ENCODE data around the gene MVB12B.
A peak's percentile ranks its signal among the peaks of the same experiment; 100 is the strongest.

Gene MVB12B

DNA sequence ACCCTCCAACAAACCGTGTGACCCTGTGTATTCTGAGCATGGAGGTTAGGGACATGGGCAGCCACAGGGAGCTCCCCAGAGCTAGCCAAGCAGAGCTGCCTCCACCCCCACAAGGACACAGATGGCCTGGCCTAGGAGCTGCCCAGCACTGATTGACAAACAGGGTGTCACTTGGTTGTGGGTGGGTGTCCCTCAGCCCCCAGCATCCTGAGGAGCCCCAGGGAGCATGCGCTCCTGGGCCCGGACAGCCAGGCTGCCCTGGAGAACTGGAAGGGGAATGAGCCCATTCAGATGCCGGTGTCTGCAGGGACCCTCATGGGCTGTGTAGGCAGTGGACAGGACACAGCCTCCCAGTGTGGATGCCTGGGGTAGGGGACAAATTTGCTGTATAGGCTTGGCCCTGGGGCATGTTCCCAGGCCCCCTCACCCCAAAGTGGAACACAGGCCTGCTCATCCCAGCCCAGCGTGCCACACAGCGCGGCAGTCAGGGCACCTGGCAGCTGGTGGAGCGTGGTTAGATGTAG is 162.3 kb downstream of the MVB12B start:
- H2BK120ac ChIP-seq (ENCODE audit: low read depth, low read length), result no peak overlapping the region
- no peaks in the 10 kb centered on the region for H3K27me3 ChIP-seq (ENCODE audit: control insufficient read depth in 3 of 3, insufficient read depth in 3 of 3, low read depth in 1 of 3, low read length in 3 of 3)
- H3K14ac ChIP-seq (ENCODE audit: low read length), result no peak overlapping the region
- no peak overlapping the region for H4K91ac ChIP-seq (ENCODE audit: low read depth, low read length, poor library complexity)
- H3K4ac ChIP-seq (ENCODE audit: low read length), result no peak overlapping the region
- no peak overlapping the region for H3K23ac ChIP-seq (ENCODE audit: low read depth, low read length, poor library complexity)
- H3K9me3 ChIP-seq (replicated peaks in 1 of 2; ENCODE audit: control insufficient read depth in 2 of 2, insufficient read depth in 1 of 2, low read depth in 1 of 2, low read length in 2 of 2), result no peaks in the 10 kb centered on the region
- no peak overlapping the region for H2BK5ac ChIP-seq (ENCODE audit: low read length)
- H2BK15ac ChIP-seq (ENCODE audit: low read length), result no peak overlapping the region
- peaks cover 5 to 8% of the 10 kb centered on the region in 2 donors for H3K36me3 ChIP-seq (replicated peaks in 1 of 2; ENCODE audit: control insufficient read depth in 2 of 2, insufficient read depth in 2 of 2, low read length in 2 of 2)
- H3K4me2 ChIP-seq (ENCODE audit: insufficient read depth, low read length, poor library complexity, severe bottlenecking), result no peak overlapping the region
- no peak overlapping the region for H3K4me3 ChIP-seq (ENCODE audit: low read length in 2 of 2)
- no peak for DNase-seq (ENCODE audit: low spot score)
- no peak overlapping the region for H2AFZ ChIP-seq (ENCODE audit: low read length)
- peaks cover 0 to 5% of the 10 kb centered on the region in 2 donors for H3K4me1 ChIP-seq (ENCODE audit: control insufficient read depth in 2 of 2, insufficient read depth in 1 of 2, low read depth in 1 of 2, low read length in 2 of 2)
- H2BK12ac ChIP-seq (ENCODE audit: low read length), result no peak overlapping the region
- H3K79me1 ChIP-seq (ENCODE audit: low read depth, low read length), result no peaks in the 10 kb centered on the region
- H3K27ac ChIP-seq (replicated peaks; ENCODE audit: low read length), result no peak overlapping the region
- no peak overlapping the region for H4K8ac ChIP-seq (ENCODE audit: low read depth, low read length)
- H3K18ac ChIP-seq (ENCODE audit: low read length), result peak overlapping the region; percentile 20
- peak overlapping the region; percentile 38 for H3K9ac ChIP-seq (ENCODE audit: low read depth, low read length, poor library complexity)
- no CpG with 5 or more reads among the region's 8 CpGs for WGBS, 2 donors (ENCODE audit: extremely low coverage in 2 of 2, insufficient read length in 2 of 2, insufficient replicate concordance in 1 of 2)
- H2AK5ac ChIP-seq (ENCODE audit: low read depth, low read length), result peak overlapping the region; percentile 46

DNA sequence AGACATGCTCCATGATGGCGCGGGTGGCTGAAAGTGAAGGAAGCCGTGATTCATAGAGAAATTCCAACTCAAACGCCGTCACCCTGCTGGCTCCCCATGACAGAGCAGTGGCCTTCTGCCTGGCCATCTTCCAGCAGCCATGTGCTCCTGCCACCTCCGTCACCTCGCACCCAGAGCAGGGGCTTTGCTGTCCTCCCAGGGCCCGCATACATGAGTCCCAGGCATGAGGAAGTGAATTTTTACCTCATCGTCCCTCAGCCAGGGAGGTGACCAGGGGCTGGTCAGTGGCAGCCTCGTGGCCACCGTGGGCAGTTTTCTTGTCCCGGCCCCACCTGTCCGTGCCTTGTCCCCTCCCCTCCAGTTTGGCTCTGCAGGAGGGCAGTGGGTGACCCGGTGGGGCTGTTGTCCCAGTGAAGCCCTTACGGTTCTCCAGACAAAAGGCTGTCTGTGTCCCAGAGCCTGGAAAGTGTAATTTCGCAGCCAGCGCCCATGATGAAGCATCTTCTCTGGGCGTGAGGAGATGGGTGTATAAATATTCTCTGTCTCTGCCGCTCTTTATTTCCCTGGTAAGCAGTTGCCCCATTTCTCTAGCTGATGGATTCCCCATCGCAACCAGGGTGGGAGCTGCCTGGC is 163.1 kb downstream of the MVB12B start:
- peak overlapping the region; percentile 25 for H3K23ac ChIP-seq (ENCODE audit: low read depth, low read length, poor library complexity)
- peaks cover 0 to 5% of the 10 kb centered on the region in 2 donors for H3K4me1 ChIP-seq (ENCODE audit: control insufficient read depth in 2 of 2, insufficient read depth in 1 of 2, low read depth in 1 of 2, low read length in 2 of 2)
- peak overlapping the region; percentile 27 for H3K9ac ChIP-seq (ENCODE audit: low read depth, low read length, poor library complexity)
- H3K27ac ChIP-seq (replicated peaks; ENCODE audit: low read length), result no peak overlapping the region
- H3K4me3 ChIP-seq (ENCODE audit: low read length in 2 of 2), result no peak overlapping the region
- H2BK5ac ChIP-seq (ENCODE audit: low read length), result no peak overlapping the region
- no peak overlapping the region for H3K4me2 ChIP-seq (ENCODE audit: insufficient read depth, low read length, poor library complexity, severe bottlenecking)
- H3K18ac ChIP-seq (ENCODE audit: low read length), result peak overlapping the region; percentile 24
- H2BK15ac ChIP-seq (ENCODE audit: low read length), result peak overlapping the region; percentile 21
- no peak overlapping the region for H4K91ac ChIP-seq (ENCODE audit: low read depth, low read length, poor library complexity)
- H2BK12ac ChIP-seq (ENCODE audit: low read length), result no peak overlapping the region
- H3K79me1 ChIP-seq (ENCODE audit: low read depth, low read length), result no peaks in the 10 kb centered on the region
- H4K8ac ChIP-seq (ENCODE audit: low read depth, low read length), result no peak overlapping the region
- no peaks in the 10 kb centered on the region for H3K9me3 ChIP-seq (replicated peaks in 1 of 2; ENCODE audit: control insufficient read depth in 2 of 2, insufficient read depth in 1 of 2, low read depth in 1 of 2, low read length in 2 of 2)
- no peaks in the 10 kb centered on the region for H3K27me3 ChIP-seq (ENCODE audit: control insufficient read depth in 3 of 3, insufficient read depth in 3 of 3, low read depth in 1 of 3, low read length in 3 of 3)
- H3K4ac ChIP-seq (ENCODE audit: low read length), result no peak overlapping the region
- H2BK120ac ChIP-seq (ENCODE audit: low read depth, low read length), result no peak overlapping the region
- peaks cover 4 to 5% of the 10 kb centered on the region in 2 donors for H3K36me3 ChIP-seq (replicated peaks in 1 of 2; ENCODE audit: control insufficient read depth in 2 of 2, insufficient read depth in 2 of 2, low read length in 2 of 2)
- H3K14ac ChIP-seq (ENCODE audit: low read length), result no peak overlapping the region
- H2AFZ ChIP-seq (ENCODE audit: low read length), result no peak overlapping the region
- H2AK5ac ChIP-seq (ENCODE audit: low read depth, low read length), result peak overlapping the region; percentile 60
- no peak for DNase-seq (ENCODE audit: low spot score)
- no CpG with 5 or more reads among the region's 20 CpGs for WGBS, 2 donors (ENCODE audit: extremely low coverage in 2 of 2, insufficient read length in 2 of 2, insufficient replicate concordance in 1 of 2)

DNA sequence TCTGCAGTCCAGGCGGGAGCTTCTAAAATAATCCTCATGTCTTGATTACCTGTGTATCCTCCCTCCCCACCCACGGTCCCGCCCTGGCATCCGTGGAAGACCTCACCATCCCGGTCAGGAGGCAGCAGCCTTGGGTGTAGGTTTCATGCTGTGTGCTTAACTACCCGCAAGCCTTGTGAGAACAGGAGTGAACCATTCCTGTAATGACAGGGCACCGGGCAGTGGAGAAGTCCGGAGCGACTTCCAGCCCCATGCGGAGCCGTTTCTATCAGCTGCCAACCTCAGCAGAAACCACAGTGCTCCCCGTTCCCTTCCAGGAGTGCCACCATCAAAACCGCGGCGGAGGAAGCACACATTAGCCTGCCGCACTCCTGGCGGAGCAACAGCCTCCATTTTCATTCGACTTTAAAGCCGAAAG is 163.6 kb downstream of the MVB12B start:
- peaks cover 0 to 5% of the 10 kb centered on the region in 2 donors for H3K4me1 ChIP-seq (ENCODE audit: control insufficient read depth in 2 of 2, insufficient read depth in 1 of 2, low read depth in 1 of 2, low read length in 2 of 2)
- no peak overlapping the region for H3K4me3 ChIP-seq (ENCODE audit: low read length in 2 of 2)
- H3K79me1 ChIP-seq (ENCODE audit: low read depth, low read length), result no peaks in the 10 kb centered on the region
- H2BK12ac ChIP-seq (ENCODE audit: low read length), result no peak overlapping the region
- H2BK120ac ChIP-seq (ENCODE audit: low read depth, low read length), result no peak overlapping the region
- no peak overlapping the region for H4K8ac ChIP-seq (ENCODE audit: low read depth, low read length)
- H3K23ac ChIP-seq (ENCODE audit: low read depth, low read length, poor library complexity), result no peak overlapping the region
- no peaks in the 10 kb centered on the region for H3K27me3 ChIP-seq (ENCODE audit: control insufficient read depth in 3 of 3, insufficient read depth in 3 of 3, low read depth in 1 of 3, low read length in 3 of 3)
- no peaks in the 10 kb centered on the region for H3K9me3 ChIP-seq (replicated peaks in 1 of 2; ENCODE audit: control insufficient read depth in 2 of 2, insufficient read depth in 1 of 2, low read depth in 1 of 2, low read length in 2 of 2)
- H3K9ac ChIP-seq (ENCODE audit: low read depth, low read length, poor library complexity), result no peak overlapping the region
- no peak overlapping the region for H3K4me2 ChIP-seq (ENCODE audit: insufficient read depth, low read length, poor library complexity, severe bottlenecking)
- no peak overlapping the region for H2AK5ac ChIP-seq (ENCODE audit: low read depth, low read length)
- no peak overlapping the region for H2BK15ac ChIP-seq (ENCODE audit: low read length)
- DNase-seq (ENCODE audit: low spot score), result no peak
- H3K36me3 ChIP-seq (replicated peaks in 1 of 2; ENCODE audit: control insufficient read depth in 2 of 2, insufficient read depth in 2 of 2, low read length in 2 of 2), result peaks cover 4 to 5% of the 10 kb centered on the region in 2 donors
- H3K18ac ChIP-seq (ENCODE audit: low read length), result no peak overlapping the region
- H3K4ac ChIP-seq (ENCODE audit: low read length), result no peak overlapping the region
- H4K91ac ChIP-seq (ENCODE audit: low read depth, low read length, poor library complexity), result no peak overlapping the region
- H2BK5ac ChIP-seq (ENCODE audit: low read length), result no peak overlapping the region
- no CpG with 5 or more reads among the region's 19 CpGs for WGBS, 2 donors (ENCODE audit: extremely low coverage in 2 of 2, insufficient read length in 2 of 2, insufficient replicate concordance in 1 of 2)
- peak overlapping the region; percentile 56 for H3K14ac ChIP-seq (ENCODE audit: low read length)
- H3K27ac ChIP-seq (replicated peaks; ENCODE audit: low read length), result no peak overlapping the region
- H2AFZ ChIP-seq (ENCODE audit: low read length), result no peak overlapping the region

DNA sequence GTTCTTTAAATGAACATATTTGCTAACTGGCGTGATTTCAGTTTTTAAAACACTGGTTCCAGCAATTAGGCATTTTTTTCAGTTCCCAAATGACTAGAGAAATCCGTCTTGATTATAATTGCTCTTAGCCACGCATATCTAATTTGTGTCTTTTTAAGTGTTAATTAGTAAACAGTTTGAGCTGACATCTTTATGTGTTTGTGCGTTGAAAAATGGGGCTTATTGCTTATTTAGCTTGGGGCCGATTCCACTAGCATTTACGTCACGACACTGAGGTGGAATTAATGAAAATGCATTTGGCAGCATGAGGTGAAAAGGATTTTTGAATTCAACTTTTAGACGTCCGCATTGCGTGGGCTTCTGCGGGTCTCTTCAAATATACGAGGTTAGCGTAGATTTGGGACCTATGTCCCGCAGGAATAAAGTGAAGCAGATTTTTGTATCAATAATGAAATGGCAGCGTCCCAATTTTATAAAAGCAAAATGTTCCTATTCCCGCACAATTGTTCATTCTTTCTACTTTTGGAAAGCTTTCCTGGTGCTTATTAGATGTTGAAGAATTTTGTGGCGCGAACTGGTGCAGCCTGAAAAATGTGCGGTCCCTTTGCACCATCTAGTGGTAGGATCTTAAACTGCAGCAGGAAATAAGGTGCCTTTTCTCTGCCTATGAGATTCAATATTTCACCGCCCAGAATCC is 164.4 kb downstream of the MVB12B start:
- no peak overlapping the region for H4K8ac ChIP-seq (ENCODE audit: low read depth, low read length)
- no peak overlapping the region for H3K4me2 ChIP-seq (ENCODE audit: insufficient read depth, low read length, poor library complexity, severe bottlenecking)
- no peak overlapping the region for H2BK15ac ChIP-seq (ENCODE audit: low read length)
- H2AFZ ChIP-seq (ENCODE audit: low read length), result no peak overlapping the region
- H2BK12ac ChIP-seq (ENCODE audit: low read length), result no peak overlapping the region
- H3K27me3 ChIP-seq (ENCODE audit: control insufficient read depth in 3 of 3, insufficient read depth in 3 of 3, low read depth in 1 of 3, low read length in 3 of 3), result no peaks in the 10 kb centered on the region
- no CpG with 5 or more reads among the region's 20 CpGs for WGBS, 2 donors (ENCODE audit: extremely low coverage in 2 of 2, insufficient read length in 2 of 2, insufficient replicate concordance in 1 of 2)
- H3K27ac ChIP-seq (replicated peaks; ENCODE audit: low read length), result no peak overlapping the region
- no peak overlapping the region for H2AK5ac ChIP-seq (ENCODE audit: low read depth, low read length)
- no peak overlapping the region for H3K4ac ChIP-seq (ENCODE audit: low read length)
- H3K79me1 ChIP-seq (ENCODE audit: low read depth, low read length), result no peaks in the 10 kb centered on the region
- H2BK5ac ChIP-seq (ENCODE audit: low read length), result no peak overlapping the region
- no peak overlapping the region for H3K9ac ChIP-seq (ENCODE audit: low read depth, low read length, poor library complexity)
- H3K4me1 ChIP-seq (ENCODE audit: control insufficient read depth in 2 of 2, insufficient read depth in 1 of 2, low read depth in 1 of 2, low read length in 2 of 2), result peaks cover 0 to 5% of the 10 kb centered on the region in 2 donors
- no peak overlapping the region for H3K23ac ChIP-seq (ENCODE audit: low read depth, low read length, poor library complexity)
- no peak overlapping the region for H2BK120ac ChIP-seq (ENCODE audit: low read depth, low read length)
- no peak overlapping the region for H3K14ac ChIP-seq (ENCODE audit: low read length)
- no peak overlapping the region for H4K91ac ChIP-seq (ENCODE audit: low read depth, low read length, poor library complexity)
- H3K4me3 ChIP-seq (ENCODE audit: low read length in 2 of 2), result no peak overlapping the region
- DNase-seq (ENCODE audit: low spot score), result peak; percentile 75
- no peak overlapping the region for H3K18ac ChIP-seq (ENCODE audit: low read length)
- no peaks in the 10 kb centered on the region for H3K9me3 ChIP-seq (replicated peaks in 1 of 2; ENCODE audit: control insufficient read depth in 2 of 2, insufficient read depth in 1 of 2, low read depth in 1 of 2, low read length in 2 of 2)
- peaks cover 4 to 5% of the 10 kb centered on the region in 2 donors for H3K36me3 ChIP-seq (replicated peaks in 1 of 2; ENCODE audit: control insufficient read depth in 2 of 2, insufficient read depth in 2 of 2, low read length in 2 of 2)

Data from neuronal stem cell (in vitro differentiated cells).